Stimulated activated effector memory CD8-positive, alpha-beta T cell treated with anti-CD3 and anti-CD28 coated beads, Interleukin-12 subunit alpha, Interleukin-12 subunit beta, amount 100 ng/mL, for 72 hours (primary cell): ENCODE measurements around the gene INO80.
"Not testable (repeated sequence)": the region's sequence is repeated elsewhere in the genome, so short reads cannot be mapped to it uniquely, and the experiment has no call there.

Source experiments
- ATAC-seq: fragments of 150-1000 bp; cut with Tn5 transposase; 2 replicates; pipeline ENCODE4 v1.10.0; 2021
- DNase-seq, 2 donors: peaks; one replicate each; pipeline ENCODE4 v3.0.0; 2021 to 2022; ENCODE audit warnings: low spot score in 2 of 2
- H3K27ac Mint-ChIP-seq: one replicate; pipeline ENCODE4 v1.8.0; 2022; ENCODE audit warnings: mild to moderate bottlenecking, mixed read lengths
- H3K36me3 Mint-ChIP-seq: one replicate; pipeline ENCODE4 v1.8.0; 2022; ENCODE audit warnings: mild to moderate bottlenecking, mixed read lengths
- H3K4me1 Mint-ChIP-seq: one replicate; pipeline ENCODE4 v1.8.0; 2022; ENCODE audit warnings: mixed read lengths
- H3K4me3 Mint-ChIP-seq: one replicate; pipeline ENCODE4 v1.8.0; 2022; ENCODE audit warnings: mild to moderate bottlenecking, mixed read lengths
- H3K9me3 Mint-ChIP-seq: one replicate; pipeline ENCODE4 v1.8.0; 2022; ENCODE audit warnings: mixed read lengths

INO80 gene

DNA sequence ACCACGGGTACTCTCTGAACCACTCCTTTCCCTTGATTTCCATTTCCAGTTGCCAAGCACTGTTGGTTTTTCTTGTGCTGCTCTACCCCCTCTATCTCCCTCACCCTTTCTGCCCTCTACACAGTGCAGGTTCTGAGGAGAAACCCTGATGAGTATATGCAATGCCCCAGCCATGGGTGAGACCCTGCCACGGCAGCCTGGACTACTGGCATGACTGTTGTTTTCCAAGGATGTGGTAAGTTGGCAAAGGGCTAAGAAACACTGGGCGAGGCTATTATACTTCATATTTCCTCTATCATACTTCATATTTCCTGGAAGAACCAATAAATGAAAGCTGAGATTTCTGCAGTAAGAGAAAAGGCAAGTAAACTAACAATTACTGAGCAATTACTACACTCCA is 134.9 kb downstream of the INO80 start:
- ATAC-seq (peak; percentile 45), DNase-seq (no peak)
- peaks cover 100% of the 10 kb centered on the region for H3K36me3 Mint-ChIP-seq
- no peak overlapping the region for H3K4me3 Mint-ChIP-seq
- no peaks in the 10 kb centered on the region for H3K9me3 Mint-ChIP-seq
- peak overlapping the region; percentile 69 for H3K27ac Mint-ChIP-seq
- H3K4me1 Mint-ChIP-seq: peaks cover 6% of the 10 kb centered on the region

- no peak for ATAC-seq
Observed at GRCh38 chr15:40978562-40978961, 137.5 kb downstream of the INO80 start.

GRCh38 chr15:40978141-40978540 is 137.9 kb downstream of the INO80 start:
- Mint-ChIP-seq H3K27ac (peak overlapping the region; percentile 44), H3K4me3 (no peak overlapping the region), H3K36me3 (peaks cover 70% of the 10 kb centered on the region), H3K4me1 (peaks cover 6% of the 10 kb centered on the region), H3K9me3 (no peaks in the 10 kb centered on the region)
- no peak for DNase-seq
- no peak for ATAC-seq

More at GRCh38 chr15:40978562-40978961, 137.5 kb downstream of the INO80 start:
- no peak for DNase-seq
- Mint-ChIP-seq H3K27ac (peak overlapping the region; percentile 44), H3K4me3 (no peak overlapping the region), H3K36me3 (peaks cover 75% of the 10 kb centered on the region), H3K4me1 (peaks cover 6% of the 10 kb centered on the region), H3K9me3 (no peaks in the 10 kb centered on the region)

GRCh38 chr15:40976819-40977218 is 139.3 kb downstream of the INO80 start:
- H3K27ac Mint-ChIP-seq: peak overlapping the region; percentile 66
- peaks cover 3% of the 10 kb centered on the region for H3K4me1 Mint-ChIP-seq
- DNase-seq (no peak), ATAC-seq (no peak)
- no peak overlapping the region for H3K4me3 Mint-ChIP-seq
- H3K9me3 Mint-ChIP-seq: no peaks in the 10 kb centered on the region
- peaks cover 57% of the 10 kb centered on the region for H3K36me3 Mint-ChIP-seq

- DNase-seq (no peak), ATAC-seq (no peak)
- no peaks in the 10 kb centered on the region for H3K4me1 Mint-ChIP-seq
- no peak overlapping the region for H3K27ac Mint-ChIP-seq
- H3K36me3 Mint-ChIP-seq: peaks cover 38% of the 10 kb centered on the region
- H3K9me3 Mint-ChIP-seq: no peaks in the 10 kb centered on the region
- H3K4me3 Mint-ChIP-seq: no peak overlapping the region
Observed at GRCh38 chr15:40974879-40975278, 141.2 kb downstream of the INO80 start.

DNA sequence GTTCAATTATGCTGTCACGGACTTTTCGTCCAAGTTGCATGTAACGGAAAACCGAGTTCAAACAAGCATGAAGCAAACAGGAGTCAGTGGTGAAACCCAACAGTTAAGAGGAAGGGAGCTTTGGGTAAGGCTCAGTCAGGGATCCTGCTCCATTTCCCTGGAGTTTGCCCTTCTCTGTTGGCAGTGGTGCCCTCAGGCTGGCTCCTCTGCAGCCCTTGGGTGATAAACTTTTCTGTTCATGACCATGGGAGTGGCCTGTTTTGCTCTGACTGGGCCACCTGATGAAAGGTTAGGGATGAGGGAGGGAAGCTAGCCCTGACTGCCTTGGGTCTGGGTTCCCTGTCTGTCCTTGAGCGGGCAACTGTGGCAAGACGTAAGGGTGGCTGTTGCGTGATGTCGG is 146.7 kb downstream of the INO80 start:
- Mint-ChIP-seq H3K4me1 (no peaks in the 10 kb centered on the region), H3K9me3 (no peaks in the 10 kb centered on the region), H3K27ac (no peak overlapping the region), H3K36me3 (peaks cover 4% of the 10 kb centered on the region), H3K4me3 (no peak overlapping the region)
- no peak for DNase-seq
- ATAC-seq: no peak

- Mint-ChIP-seq H3K36me3 (peaks cover 6% of the 10 kb centered on the region), H3K4me1 (no peaks in the 10 kb centered on the region), H3K27ac (no peak overlapping the region), H3K4me3 (no peak overlapping the region), H3K9me3 (no peaks in the 10 kb centered on the region)
- no peak for DNase-seq
- no peak for ATAC-seq
Observed at GRCh38 chr15:40968290-40969085, 147.6 kb downstream of the INO80 start.

DNA sequence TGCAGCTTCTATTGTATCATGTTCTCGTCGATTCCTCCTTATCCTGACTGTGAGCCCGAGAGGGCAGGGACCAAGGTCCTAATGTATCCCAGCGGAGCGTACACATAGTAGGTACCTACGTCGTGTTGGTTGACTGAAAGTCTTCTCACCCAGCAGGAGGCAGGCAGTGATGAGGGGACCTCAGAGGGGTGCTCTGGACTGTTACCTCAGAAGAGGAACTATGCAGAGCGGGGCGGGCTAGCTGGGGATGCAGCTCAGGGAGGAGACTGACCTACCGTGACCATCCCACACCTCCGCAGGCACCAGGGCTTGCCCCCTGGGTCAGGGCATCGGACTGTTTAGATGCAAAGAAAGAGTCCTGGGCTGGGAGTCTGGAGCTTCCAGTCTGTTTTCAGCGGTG is 151.4 kb downstream of the INO80 start:
- H3K4me3 Mint-ChIP-seq: no peak overlapping the region
- ATAC-seq: no peak

DNA sequence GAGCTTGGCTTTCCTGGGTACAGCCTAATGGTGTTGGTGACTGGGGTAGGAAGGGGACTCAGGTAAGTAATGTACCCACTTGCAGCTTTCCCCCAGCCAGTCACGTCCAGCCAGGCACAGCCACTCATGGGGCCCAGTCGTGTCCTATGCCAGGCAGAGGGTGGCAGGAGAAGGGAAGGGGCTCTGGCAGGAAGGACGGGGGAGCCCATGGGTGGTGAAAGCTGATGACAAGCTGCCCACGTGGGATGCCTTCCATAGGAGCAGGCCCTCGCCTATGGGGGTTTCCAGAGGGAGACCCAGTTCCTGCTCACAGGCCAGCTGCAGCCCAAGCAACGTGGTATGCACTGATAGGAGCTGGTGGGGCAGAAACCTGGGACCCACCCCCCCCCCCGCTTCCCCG is 152.1 kb downstream of the INO80 start:
- no peak overlapping the region for H3K4me3 Mint-ChIP-seq
- no peaks in the 10 kb centered on the region for H3K4me1 Mint-ChIP-seq
- H3K9me3 Mint-ChIP-seq: no peaks in the 10 kb centered on the region
- ATAC-seq (no peak), DNase-seq (no peak)
- H3K27ac Mint-ChIP-seq: no peak overlapping the region
- H3K36me3 Mint-ChIP-seq: peaks cover 12% of the 10 kb centered on the region

More for the DNA sequence above, 151.4 kb downstream of the INO80 start:
- H3K27ac Mint-ChIP-seq: no peak overlapping the region
- DNase-seq: no peak
- no peaks in the 10 kb centered on the region for H3K9me3 Mint-ChIP-seq
- H3K4me1 Mint-ChIP-seq: no peaks in the 10 kb centered on the region
- peaks cover 12% of the 10 kb centered on the region for H3K36me3 Mint-ChIP-seq

DNA sequence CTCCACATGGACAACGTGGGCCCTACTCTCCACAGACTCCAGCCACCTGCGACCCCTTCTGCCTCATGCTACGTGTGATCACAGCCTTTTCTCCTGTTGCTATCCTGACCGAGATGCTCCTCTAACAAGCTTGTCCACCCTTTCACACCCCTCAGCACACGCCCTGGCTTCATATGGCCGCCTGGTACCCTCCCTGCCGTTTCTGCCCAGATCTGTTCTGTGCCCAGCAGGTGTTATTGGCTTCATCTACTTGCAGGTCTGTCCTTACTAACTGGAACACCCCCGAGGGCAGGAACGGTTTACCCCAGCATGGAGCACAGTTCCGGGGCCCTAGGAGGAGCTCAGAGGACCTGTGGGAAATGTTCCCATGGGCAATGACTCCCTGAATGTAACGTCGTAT is 152.9 kb downstream of the INO80 start:
- DNase-seq (no peak), ATAC-seq (no peak)
- Mint-ChIP-seq H3K27ac (no peak overlapping the region), H3K36me3 (peaks cover 12% of the 10 kb centered on the region), H3K9me3 (no peaks in the 10 kb centered on the region), H3K4me1 (peaks cover 7% of the 10 kb centered on the region), H3K4me3 (no peak overlapping the region)

- ATAC-seq, H3K27ac Mint-ChIP-seq, H3K4me3 Mint-ChIP-seq, H3K9me3 Mint-ChIP-seq, H3K4me1 Mint-ChIP-seq, DNase-seq: not testable (repeated sequence)
- peaks cover 16% of the 10 kb centered on the region for H3K36me3 Mint-ChIP-seq
Observed at GRCh38 chr15:40962317-40962716, 153.8 kb downstream of the INO80 start.

DNA sequence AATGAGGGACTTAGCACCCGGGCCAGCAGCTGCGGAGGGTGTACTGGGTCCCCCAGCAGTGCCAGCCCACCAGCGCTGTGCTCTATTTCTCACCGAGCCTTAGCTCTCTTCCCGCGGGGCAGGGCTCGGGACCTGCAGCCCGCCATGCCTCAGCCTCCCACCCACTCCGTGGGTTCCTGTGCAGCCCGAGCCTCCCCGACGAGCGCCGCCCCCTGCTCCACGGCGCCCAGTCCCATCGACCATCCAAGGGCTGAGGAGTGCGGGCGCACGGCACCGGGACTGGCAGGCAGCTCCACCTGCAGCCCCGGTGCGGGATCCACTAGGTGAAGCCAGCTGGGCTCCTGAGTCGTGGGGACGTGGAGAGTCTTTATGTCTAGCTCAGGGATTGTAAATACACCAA is 154.3 kb downstream of the INO80 start:
- H3K9me3 Mint-ChIP-seq, H3K4me1 Mint-ChIP-seq, ATAC-seq, H3K4me3 Mint-ChIP-seq, H3K27ac Mint-ChIP-seq, DNase-seq: not testable (repeated sequence)
- H3K36me3 Mint-ChIP-seq: peaks cover 22% of the 10 kb centered on the region

GRCh38 chr15:40960925-40961324 is 155.2 kb downstream of the INO80 start:
- DNase-seq: no peak
- no peak for ATAC-seq
- no peak overlapping the region for H3K4me3 Mint-ChIP-seq
- peaks cover 17% of the 10 kb centered on the region for H3K4me1 Mint-ChIP-seq
- no peak overlapping the region for H3K27ac Mint-ChIP-seq
- no peaks in the 10 kb centered on the region for H3K9me3 Mint-ChIP-seq
- H3K36me3 Mint-ChIP-seq: peaks cover 30% of the 10 kb centered on the region

DNA sequence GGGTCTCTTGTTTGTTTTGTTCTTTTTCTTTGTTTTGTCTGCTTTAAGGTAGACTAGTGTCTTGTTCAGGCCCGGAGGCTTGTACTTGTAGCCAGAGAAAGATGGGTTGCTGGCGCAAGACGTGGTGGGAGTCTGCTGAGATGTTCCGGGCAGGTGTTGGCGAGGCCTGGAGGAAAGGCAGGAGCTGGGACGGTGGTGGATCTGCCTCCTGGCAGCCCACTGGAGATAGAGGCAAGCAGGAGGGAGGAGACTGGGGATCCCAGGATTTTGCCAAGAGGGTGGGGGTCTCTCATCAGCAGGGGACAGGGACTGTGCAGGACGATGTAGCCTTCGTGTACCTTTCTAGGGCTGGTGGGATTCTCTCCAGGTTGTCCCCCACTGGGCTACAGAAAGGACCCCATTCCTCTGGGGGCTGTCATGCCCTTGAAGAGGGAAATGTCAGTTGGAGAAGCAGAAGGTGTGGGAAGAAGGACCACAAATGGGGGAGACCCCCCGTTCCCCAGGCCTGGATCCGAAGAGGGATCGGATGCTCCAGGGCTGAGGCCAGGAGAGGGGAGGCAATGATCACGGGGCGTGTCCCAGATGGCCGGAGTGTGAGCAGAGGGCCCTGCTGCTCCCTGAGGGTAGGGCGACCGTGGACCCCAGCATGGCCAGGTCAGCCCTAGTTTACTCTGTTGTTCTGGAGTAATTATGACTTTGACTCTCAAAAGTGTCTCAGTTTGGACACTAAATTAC is 155.8 kb downstream of the INO80 start:
- Mint-ChIP-seq H3K36me3 (peaks cover 36% of the 10 kb centered on the region), H3K9me3 (no peaks in the 10 kb centered on the region), H3K4me3 (no peak overlapping the region), H3K27ac (peak overlapping the region; percentile 46), H3K4me1 (peaks cover 23% of the 10 kb centered on the region)
- ATAC-seq (no peak), DNase-seq (no peak)

DNA sequence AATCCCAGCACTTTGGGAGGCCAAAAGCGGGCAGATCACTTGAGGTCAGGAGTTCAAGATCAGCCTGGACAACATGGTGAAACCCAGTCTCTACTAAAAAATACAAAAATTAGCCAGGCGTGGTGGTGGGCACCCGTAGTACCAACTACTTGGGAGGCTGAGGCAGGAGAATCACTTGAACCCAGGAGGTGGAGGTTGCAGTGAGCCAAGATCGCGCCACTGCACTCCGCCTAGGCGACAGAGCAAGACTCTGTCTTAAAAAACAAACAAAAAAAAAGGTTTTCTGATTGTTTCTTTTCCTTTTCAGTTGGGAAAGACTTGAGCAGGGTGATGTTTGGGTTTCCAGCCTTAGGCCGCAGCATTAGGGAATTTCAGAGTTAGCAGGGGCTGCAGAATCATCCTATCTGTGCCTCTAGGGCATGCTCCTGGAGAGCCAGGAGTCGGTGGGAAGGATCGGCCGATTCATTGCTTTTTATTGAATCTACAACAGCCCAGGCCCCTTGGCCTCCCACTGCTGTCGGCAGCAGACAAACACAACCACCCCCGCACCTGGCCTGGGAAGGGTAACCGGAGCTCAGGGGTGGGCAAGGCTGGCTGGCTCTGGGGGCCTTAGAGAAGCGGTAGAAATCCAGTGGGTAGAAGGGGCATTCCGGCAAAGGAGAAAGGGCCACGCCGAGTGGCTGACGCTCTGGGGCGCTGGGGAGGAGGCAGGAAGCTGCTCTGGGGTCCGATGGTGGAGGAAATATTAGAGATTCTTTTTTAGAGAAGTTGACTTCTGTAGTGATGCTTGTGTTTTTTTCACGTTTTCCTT is 156.5 kb downstream of the INO80 start:
- Mint-ChIP-seq H3K4me1 (peaks cover 29% of the 10 kb centered on the region), H3K9me3 (no peaks in the 10 kb centered on the region), H3K27ac (peak overlapping the region; percentile 46), H3K36me3 (peaks cover 42% of the 10 kb centered on the region), H3K4me3 (no peak overlapping the region)
- DNase-seq (no peak), ATAC-seq (no peak)
